ENCODE measurements around the gene IGF2BP3. TPM values are rescaled to one million over a fixed set of nuclear protein-coding genes. Genes with fewer than 3 reads are reported as not detected.

Gene IGF2BP3
- total RNA-seq, 1 experiment from 2014 or later = 111 TPM

DNA sequence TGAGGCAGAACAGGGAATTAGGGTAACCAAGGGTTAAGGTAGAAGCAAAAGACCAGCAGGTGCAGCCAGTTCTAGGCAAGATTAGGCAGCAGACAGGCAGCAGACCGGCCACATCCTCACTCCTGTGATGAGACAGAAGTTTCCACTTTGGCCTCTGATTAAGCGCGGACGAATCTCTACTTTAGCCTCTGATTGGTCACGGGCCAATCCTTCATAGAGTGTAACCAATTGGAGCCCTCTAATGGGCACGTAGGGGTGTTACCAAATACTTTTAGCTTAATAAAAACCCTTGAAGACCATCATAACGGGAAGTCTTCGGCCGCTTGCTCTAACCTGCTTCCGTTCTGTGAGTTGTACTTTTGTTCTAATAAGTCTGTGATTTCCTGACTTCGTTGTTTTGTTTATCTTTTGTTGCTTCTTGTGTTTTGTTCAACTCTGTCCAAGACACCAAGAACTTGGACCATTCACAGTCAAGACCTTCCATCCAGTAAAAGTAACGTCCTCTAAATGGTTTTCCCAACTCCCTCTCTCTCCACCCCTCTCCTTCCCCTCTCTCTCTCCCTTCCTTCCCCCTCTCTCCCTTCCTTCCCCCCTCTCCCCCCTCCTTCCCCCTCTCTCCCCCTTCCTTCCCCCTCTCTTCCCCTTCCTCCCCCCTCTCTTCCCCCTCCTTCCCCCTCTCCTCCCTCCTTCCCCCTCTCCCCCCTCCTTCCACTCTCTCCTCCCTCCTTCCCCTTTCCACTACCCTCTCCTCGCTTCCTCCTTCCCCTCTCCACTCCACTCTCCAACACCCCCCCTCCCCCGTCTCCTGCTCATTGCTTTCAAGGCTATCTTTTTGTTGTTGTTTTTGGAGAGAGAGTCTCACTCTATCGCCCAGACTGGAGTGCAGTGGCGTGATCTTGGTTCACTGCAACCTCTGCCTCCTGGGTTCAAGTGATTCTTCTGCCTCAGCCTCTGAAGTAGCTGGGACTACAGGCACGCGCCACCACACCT is 184.3 kb downstream of the IGF2BP3 start:
- no peaks in the 10 kb centered on the region for H3K9me3 Mint-ChIP-seq (ENCODE audit: low read depth, unreplicated experiment)
- intact Hi-C loops (cut with micrococcal nuclease; ENCODE audit: unreplicated experiment) = no loop called here
- TF ChIP-seq, protein P1, sequence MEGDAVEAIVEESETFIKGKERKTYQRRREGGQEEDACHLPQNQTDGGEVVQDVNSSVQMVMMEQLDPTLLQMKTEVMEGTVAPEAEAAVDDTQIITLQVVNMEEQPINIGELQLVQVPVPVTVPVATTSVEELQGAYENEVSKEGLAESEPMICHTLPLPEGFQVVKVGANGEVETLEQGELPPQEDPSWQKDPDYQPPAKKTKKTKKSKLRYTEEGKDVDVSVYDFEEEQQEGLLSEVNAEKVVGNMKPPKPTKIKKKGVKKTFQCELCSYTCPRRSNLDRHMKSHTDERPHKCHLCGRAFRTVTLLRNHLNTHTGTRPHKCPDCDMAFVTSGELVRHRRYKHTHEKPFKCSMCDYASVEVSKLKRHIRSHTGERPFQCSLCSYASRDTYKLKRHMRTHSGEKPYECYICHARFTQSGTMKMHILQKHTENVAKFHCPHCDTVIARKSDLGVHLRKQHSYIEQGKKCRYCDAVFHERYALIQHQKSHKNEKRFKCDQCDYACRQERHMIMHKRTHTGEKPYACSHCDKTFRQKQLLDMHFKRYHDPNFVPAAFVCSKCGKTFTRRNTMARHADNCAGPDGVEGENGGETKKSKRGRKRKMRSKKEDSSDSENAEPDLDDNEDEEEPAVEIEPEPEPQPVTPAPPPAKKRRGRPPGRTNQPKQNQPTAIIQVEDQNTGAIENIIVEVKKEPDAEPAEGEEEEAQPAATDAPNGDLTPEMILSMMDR (IDR thresholded peaks at IDR 0.05; ENCODE audit: unreplicated experiment) = no peak
- CTCF ChIA-PET = interaction anchor here (1.3 kb wide), 1 partner anchor 12 kb away, joined by 6 read pairs; no protein-coding TSS in a partner anchor
- BruUV-seq (replicated peaks) = no TSS peak
- no peak overlapping the region for H3K27ac Mint-ChIP-seq (ENCODE audit: unreplicated experiment)
- peaks cover 8% of the 10 kb centered on the region for H3K4me1 Mint-ChIP-seq (ENCODE audit: low read depth, unreplicated experiment)
- DNase-seq = no peak
- no peaks in the 10 kb centered on the region for H3K27me3 Mint-ChIP-seq (ENCODE audit: unreplicated experiment)
- H3K36me3 Mint-ChIP-seq (ENCODE audit: insufficient read depth, unreplicated experiment) = no peaks in the 10 kb centered on the region
- H3K4me3 Mint-ChIP-seq (ENCODE audit: low read depth, unreplicated experiment) = no peak overlapping the region

DNA sequence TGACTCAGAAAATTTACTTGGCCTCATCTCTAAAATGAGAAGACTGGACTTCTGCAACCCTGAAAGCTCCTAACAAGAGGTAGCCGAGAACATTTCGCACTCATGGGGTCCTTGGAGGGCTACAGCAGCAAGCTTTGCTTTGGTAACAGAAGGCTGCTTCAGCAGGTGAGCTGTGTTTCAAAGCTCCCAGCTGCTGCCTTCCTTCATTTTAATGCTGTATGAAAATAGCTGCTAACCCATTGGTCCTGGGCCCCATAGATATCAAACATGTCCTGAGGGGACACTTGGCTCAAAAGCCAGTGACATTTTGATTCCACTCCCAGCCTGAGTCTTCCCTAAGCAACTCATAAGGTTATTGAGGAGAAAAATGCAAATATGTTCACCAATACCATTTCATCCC is 185.4 kb downstream of the IGF2BP3 start:
- no TSS peak for BruUV-seq (replicated peaks)
- no peaks in the 10 kb centered on the region for H3K36me3 Mint-ChIP-seq (ENCODE audit: insufficient read depth, unreplicated experiment)
- H3K27me3 Mint-ChIP-seq (ENCODE audit: unreplicated experiment) = no peaks in the 10 kb centered on the region
- H3K9me3 Mint-ChIP-seq (ENCODE audit: low read depth, unreplicated experiment) = no peaks in the 10 kb centered on the region
- DNase-seq = no peak
- H3K4me1 Mint-ChIP-seq (ENCODE audit: low read depth, unreplicated experiment) = peaks cover 8% of the 10 kb centered on the region
- intact Hi-C loops (cut with micrococcal nuclease; ENCODE audit: unreplicated experiment) = no loop called here
- no peak overlapping the region for H3K4me3 Mint-ChIP-seq (ENCODE audit: low read depth, unreplicated experiment)
- CTCF ChIA-PET = no interaction called here
- H3K27ac Mint-ChIP-seq (ENCODE audit: unreplicated experiment) = no peak overlapping the region
- TF ChIP-seq, protein P1 (IDR thresholded peaks at IDR 0.05; ENCODE audit: unreplicated experiment) = no peak

DNA sequence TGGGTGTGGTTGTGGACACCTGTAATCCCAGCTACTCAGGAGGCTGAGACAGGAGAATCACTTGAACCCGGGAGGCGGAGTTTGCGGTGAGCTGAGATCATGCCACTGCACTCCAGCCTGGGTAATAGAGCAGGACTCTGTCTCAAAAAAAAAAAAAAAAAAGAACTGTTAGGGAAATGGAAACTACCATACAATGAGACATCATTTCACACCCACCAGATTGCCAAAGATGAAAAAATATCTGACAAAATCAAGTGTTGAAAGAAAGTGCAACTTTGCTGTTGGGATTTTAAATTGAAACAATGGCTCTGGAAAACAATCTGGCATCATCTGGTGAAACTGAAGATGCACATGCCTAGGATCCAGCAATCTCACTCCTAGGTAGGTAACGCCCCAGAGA is 187.2 kb downstream of the IGF2BP3 start:
- CTCF ChIA-PET = interaction anchor here (0.5 to 1.1 kb wide), 3 partner anchors 10 to 237 kb away, joined by 4 to 5 read pairs (median 4); no protein-coding TSS in a partner anchor
- no peak overlapping the region for H3K4me3 Mint-ChIP-seq (ENCODE audit: low read depth, unreplicated experiment)
- no TSS peak for BruUV-seq (replicated peaks)
- H3K36me3 Mint-ChIP-seq (ENCODE audit: insufficient read depth, unreplicated experiment) = no peaks in the 10 kb centered on the region
- no peak overlapping the region for H3K27ac Mint-ChIP-seq (ENCODE audit: unreplicated experiment)
- H3K4me1 Mint-ChIP-seq (ENCODE audit: low read depth, unreplicated experiment) = peaks cover 7% of the 10 kb centered on the region
- H3K9me3 Mint-ChIP-seq (ENCODE audit: low read depth, unreplicated experiment) = no peaks in the 10 kb centered on the region
- H3K27me3 Mint-ChIP-seq (ENCODE audit: unreplicated experiment) = no peaks in the 10 kb centered on the region
- TF ChIP-seq, protein P1 (IDR thresholded peaks at IDR 0.05; ENCODE audit: unreplicated experiment) = no peak
- DNase-seq = no peak
- intact Hi-C loops (cut with micrococcal nuclease; ENCODE audit: unreplicated experiment) = no loop called here

DNA sequence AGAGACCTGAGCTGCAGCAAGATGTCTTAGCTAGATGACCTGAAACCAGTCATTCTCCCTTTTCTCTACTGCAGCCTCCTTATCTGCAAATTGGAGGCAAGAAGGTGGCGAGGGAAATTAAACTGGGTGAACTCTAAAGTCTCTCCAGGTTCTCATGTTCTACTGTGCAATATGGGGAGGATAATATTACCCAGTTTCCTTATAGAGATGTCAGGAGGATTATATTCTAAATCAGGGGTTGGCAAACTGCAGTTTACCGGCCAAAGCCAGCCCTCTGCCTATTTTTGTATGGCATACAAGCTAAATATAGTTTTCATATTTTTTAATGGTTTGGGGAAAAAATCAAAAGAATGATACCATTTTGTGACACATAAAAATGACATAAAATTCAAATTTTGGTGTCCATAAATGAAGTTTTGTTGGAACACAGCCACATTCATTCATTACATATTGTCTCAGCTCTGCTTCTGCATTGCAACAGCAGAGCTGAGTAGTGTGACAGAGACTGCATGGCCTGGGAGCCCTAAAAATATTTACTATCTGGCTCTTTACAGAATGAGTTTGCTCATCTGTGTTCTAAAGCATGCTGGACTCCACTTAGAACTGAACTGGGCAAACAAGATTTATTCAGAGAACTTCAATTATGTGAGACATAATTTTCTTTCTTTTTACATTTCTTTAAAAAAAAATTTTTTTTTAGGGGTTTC is 190.3 kb downstream of the IGF2BP3 start:
- Mint-ChIP-seq H3K4me3 (ENCODE audit: low read depth, unreplicated experiment) (no peak overlapping the region), H3K4me1 (ENCODE audit: low read depth, unreplicated experiment) (peaks cover 10% of the 10 kb centered on the region), H3K9me3 (ENCODE audit: low read depth, unreplicated experiment) (no peaks in the 10 kb centered on the region), H3K27me3 (ENCODE audit: unreplicated experiment) (no peaks in the 10 kb centered on the region), H3K36me3 (ENCODE audit: insufficient read depth, unreplicated experiment) (no peaks in the 10 kb centered on the region), H3K27ac (ENCODE audit: unreplicated experiment) (no peak overlapping the region)
- intact Hi-C loops (cut with micrococcal nuclease; ENCODE audit: unreplicated experiment) = loop anchor here (10.0 kb wide), 1 partner anchor 145 kb away; no protein-coding TSS in a partner anchor
- TF ChIP-seq, protein P1 (IDR thresholded peaks at IDR 0.05; ENCODE audit: unreplicated experiment) = no peak
- CTCF ChIA-PET = interaction anchor here (0.7 to 2.6 kb wide), 2 partner anchors 19 to 736 kb away, joined by 3 to 9 read pairs; partner anchors contain the start of gene MALSU1
- no peak for DNase-seq
- no TSS peak for BruUV-seq (replicated peaks)

Data from Calu3 (cell line).